Myocyte (in vitro differentiated cells): Measurements from ENCODE around the gene CCSER2. TPM values are rescaled to one million over a fixed set of nuclear protein-coding genes. Genes with fewer than 3 reads are reported as not detected.
"Not testable (repeated sequence)": the region's sequence is repeated elsewhere in the genome, so short reads cannot be mapped to it uniquely, and the experiment has no call there.

Experiments
- DNase-seq: peaks from one replicate; pipeline ENCODE4 v3.0.0-alpha.2; 2012; ENCODE audit warnings: low read depth
- total RNA-seq: library from RNA; depleted of rRNA; stranded (reverse); fragments of >200 nt; gene quantifications from 2 replicates; pipeline ENCODE4 v1.2.3, GENCODE V29; 2014

CCSER2 gene
- total RNA-seq, 1 donor from 2014 or later, result 49.2 TPM

DNA sequence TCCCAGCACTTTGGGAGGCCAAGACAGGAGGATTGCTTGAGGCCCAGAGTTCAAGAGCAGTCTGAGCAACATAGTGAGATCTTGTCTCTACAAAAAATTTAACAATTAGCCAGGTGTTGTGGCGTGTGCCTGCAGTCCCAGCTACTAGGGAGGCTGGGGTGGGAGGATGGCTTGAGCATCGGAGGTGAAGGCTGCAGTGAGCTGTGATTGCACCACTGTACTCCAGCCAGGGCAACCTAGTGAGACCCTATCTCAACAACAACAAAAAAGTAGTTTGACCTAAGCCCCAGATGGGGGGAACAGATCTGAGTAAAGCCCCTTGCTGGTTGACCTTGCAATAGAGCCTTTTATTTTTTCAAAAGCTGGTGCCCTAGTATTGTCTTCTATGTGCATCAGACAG lies 15.6 kb upstream of the CCSER2 start:
- DNase-seq, result no peak

DNA sequence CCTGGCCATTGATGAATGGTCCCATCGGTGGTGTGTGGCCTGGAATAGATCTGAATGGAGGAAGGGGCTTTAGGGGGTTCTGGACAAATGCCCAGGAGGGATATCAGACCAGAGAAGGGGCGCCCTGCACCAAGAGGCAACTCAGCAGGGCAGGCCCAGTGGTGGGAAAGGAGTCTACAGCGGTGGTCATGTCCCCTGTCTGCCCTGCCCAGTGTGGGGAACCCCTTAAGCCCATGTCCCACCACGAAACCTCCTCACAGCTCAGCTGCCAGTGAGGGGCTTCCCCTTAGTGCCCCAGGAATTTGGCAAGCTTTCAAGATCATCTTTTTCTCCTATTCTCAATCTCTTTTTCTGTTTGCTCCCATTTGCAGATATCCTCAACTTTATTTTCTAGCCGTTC lies 14.1 kb upstream of the CCSER2 start:
- DNase-seq, result peak; percentile 43

DNA sequence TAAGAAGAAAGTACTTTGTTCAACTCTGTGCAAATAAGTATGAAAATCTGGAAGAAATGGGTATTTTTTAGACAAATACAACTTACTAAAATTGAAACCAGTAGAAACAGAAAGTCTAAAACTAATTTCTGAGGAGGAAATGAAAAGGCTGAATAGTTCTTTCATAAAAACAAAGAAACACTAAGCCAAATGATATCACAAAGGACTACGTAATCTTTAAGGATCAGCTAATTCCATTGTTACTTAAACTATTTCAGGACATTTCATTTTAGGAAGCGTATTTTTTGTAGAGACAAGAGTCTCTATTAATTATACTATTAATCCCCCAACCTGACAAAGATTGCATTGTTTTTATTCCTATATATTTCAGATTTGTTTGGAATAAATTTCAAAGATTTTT lies 11.2 kb upstream of the CCSER2 start:
- no peak for DNase-seq

DNA sequence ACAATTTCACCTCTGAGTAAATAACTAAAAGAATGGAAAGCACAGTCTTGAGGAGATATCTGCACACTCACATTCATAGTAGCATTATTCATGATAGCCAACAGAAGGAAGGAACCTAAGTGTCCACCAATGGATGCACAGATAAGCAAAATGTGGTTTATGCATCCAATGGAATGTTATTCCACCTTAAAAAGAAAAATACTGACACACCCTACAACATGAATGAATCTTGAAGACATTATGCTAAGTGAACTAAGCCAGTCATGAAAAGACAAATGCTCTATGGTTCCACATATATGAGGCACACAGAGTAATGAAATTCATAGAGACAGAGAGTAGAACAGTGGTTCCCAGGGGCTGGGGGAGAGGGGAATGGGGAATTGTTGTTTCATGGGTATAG lies 6.5 kb upstream of the CCSER2 start:
- no peak for DNase-seq

DNA sequence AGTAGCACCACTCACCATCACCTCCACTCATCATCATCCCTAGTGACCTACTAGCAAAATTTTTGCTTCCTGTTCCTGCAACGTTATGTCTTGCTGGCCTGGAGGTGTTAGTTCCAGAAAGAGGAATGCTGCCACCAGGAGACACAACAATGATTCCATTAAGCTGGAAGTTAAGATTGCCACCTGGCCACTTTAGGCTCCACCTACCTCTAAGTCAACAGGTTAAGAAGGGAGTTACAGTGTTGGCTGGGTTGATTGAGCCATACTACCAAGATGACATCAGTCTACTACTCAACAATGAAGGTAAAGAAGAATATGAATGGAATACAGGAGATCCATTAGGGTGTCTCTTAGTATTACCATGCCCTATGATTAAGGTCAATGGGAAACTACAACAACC lies 4.8 kb upstream of the CCSER2 start:
- not testable (repeated sequence) for DNase-seq

DNA sequence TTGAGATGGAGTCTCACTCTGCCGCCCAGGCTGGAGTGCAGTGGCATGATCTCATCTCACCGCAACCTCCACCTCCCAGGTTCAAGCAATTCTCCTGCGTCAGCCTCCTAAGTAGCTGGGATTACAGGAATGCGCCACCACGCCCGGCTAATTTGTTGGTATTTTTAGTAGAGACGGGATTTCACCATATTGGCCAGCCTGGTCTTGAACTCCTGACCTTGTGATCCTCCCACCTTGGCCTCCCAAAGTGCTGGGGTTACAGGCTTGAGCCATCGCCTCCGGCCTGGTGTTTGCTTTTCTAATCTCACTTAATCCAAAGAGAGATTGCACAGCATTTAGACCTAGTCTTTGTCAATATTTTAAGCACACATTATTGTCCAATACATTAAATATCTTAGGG lies 1.4 kb upstream of the CCSER2 start:
- not testable (repeated sequence) for DNase-seq

DNA sequence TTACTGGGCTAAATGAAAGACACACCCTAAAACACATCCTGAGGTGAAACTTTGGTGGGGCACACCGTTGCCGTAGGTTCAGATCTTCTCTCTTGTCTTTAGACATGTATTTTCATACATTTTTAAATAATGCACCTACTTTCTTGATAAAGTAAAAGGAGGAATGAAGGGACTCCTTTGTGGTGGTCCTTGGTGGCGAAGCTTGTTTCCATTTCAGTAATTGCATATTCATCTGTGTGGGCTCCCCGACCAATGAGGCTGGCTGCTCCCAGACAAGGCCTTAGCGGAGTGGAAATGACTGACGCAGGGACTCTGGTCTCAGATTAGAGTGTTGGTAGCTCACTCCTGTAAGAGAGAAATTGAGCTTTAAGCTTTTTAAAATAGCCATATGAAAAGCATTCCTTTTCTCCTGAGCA lies 815 bp downstream of the CCSER2 start:
- peak; percentile 51 for DNase-seq

DNA sequence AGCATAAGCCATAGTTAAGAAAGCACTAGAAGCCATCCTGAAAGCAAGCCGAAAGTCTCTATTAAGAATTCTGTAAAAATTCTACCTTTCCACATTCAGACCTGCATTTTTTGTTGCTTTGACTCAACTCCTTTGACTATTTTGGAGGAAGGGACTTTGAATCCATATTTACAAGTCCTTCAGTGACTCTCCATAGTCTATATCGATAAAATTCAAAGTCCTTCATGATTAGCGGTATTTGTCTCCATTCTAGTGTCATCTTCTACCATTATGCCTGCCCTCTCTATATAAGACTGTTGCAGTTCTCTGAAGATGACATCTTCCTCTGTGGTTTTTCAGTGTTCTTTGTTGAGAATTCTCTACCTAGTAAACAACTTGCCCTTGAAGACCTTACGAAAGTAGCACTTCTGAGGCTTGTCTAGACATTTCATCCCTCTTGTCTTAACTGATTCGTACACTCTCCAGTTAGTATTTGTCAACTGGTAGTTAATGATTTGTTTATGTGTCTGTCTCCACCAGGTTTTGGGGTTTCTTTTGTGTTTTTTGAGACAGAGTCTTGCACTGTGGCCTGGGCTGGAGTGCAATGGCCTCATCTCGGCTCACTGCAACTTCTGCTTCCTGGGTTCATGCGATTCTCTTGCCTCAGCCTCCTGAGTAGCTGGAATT lies 1.7 kb downstream of the CCSER2 start:
- no peak for DNase-seq

DNA sequence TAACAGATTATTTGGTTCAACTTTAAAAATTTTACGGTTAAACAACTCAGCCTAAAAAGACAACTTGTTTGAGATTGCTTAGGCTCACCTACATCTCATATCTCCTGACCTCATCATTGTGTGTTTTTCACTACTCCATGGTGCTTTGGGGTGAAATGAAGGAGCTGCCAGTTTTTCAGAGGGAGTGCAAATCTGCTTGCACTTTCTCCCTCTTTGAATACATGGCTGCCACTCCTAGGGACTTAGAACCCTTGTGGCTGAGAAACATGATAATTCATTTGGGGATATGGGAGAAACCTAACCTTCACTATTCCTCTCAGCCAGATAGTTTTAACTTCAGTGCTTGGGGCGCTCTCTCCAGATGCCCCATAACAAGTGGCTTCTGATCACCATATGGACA lies 2.7 kb downstream of the CCSER2 start:
- DNase-seq, result no peak

DNA sequence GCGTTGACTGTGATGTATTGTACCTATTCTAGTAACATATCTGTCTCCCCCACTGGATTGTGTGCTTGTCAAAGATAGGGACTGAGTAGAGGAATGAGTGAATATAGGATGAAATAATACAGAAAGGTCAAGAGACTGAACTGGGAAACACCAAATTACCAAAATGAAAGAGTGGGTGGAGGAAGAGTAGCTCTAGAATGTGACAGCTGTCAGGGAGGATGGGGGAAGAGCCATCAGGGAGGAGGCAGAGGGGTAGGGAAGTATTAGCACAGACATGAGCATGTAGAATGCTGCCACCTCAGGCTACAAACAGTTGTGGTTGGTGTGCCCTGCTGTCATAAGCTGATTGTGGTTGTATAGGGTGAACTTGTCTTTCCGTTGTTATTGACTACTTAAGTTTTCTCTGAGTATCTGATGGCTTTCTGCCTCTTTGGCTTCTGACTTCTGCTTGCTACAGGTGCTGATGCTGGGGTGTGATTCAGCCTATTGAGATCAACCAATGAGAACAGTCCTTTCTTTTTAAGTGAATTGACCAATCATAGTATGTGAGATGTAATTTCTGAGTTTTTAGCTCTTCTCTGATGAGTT lies 5.6 kb downstream of the CCSER2 start:
- peak; percentile 82 for DNase-seq

DNA sequence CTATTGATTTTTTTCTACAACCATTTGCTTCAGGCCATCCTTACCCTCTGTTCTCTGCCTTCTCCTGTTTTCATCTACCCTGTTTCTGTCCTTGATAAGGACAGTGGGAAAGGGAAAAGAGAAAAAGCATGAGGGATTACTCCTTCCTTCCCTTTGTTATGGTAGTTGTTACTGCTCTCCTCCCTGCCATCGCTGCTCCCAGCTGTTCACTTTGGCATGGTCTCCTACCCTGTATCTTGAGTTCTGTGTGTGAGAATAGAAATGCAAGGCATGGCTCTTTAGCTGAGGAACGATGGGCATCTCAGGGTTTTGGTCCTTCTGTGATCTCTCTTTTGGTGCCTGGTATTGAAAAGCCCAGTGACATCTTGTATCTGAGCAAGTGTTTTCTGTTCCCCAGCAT lies 6.4 kb downstream of the CCSER2 start:
- DNase-seq, result peak; percentile 76

DNA sequence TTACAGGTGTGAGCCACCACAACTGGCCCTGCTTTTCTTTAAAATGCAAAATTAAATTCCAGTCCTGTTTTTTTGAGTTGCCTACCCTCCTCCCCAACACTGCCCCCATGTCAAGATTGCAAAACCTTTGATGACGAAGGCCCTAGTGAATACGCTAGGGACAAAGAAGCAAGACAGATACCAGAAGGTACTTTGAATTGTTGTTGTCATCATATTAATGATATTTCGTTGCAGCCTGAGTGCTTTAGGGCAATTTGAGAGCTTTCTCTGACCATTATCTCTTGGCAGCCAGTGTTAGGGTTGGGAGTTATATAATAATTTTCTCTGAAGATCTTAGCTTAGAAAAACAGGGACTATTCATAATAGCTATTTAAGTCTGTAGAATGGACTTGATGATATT lies 7.1 kb downstream of the CCSER2 start:
- DNase-seq, result no peak

DNA sequence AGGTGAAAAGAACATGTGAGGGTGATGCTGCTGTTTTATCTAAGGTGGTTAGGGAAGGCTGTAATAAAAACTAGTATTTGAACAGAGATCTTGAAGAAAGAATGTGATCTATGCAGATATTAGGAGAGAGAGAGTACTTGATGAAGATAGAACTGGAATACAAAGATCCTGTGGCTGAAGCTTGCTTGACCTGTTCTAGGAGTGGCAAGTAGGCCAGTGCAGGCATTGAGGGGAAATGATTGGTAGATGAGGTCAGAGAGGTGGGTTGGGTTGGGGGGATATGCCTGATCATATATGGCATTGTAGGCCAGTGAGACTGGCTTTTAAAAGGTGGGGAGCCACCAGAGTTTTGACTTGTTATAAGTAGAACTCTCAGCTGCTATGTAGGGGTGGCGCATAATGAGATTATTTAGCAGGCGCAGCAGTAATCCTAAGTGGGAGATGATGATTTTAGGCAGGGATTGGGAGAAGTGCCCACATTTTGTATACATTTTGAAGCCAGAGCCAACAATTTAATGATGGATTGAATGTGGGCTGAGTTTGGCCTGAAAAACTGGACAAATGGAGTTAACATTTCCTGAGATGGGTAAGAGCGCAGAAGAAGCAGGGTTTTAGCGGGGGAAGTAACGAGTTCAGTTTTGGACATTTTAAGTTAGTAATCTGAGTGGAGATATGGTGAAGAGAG lies 8.2 kb downstream of the CCSER2 start:
- DNase-seq, result no peak

DNA sequence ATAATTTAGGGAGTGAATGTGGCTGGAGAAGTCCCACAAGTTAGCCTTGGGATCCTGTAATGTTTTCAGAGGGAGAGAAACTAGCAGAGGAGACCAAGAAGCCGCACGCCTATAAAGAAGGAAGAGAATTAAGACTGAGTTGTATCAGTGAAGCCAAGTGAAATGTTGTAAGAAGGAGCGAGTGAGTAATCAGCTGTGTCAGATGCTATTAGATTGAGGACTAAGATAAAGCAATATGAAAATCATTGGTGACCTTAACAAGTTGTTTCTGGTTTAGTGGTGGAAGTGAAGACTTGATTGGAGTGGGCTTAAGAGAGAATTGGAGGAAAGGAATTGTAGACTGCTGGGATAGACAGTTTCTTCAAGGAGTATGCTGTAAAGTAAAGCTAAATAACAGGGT lies 8.8 kb downstream of the CCSER2 start:
- DNase-seq, result no peak

DNA sequence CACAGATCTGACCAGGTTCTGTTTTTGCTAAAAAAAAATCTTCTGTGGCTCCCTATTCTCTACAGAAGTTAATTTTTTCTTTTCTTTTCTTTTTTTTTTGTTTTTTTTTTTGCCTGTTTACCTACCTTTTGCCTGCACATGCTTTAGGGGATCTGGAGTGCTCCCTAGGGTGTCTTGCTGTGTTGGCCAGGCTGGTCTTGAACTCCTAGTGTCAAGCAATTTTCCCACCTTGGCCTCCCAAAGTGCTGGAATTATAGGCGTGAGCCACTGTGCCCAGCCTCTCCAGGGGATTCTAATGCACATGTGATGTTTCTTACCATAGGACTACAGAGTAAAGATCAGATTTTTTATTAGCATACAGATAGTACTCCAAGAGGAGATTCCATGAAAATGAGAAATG lies 10.6 kb downstream of the CCSER2 start:
- no peak for DNase-seq

DNA sequence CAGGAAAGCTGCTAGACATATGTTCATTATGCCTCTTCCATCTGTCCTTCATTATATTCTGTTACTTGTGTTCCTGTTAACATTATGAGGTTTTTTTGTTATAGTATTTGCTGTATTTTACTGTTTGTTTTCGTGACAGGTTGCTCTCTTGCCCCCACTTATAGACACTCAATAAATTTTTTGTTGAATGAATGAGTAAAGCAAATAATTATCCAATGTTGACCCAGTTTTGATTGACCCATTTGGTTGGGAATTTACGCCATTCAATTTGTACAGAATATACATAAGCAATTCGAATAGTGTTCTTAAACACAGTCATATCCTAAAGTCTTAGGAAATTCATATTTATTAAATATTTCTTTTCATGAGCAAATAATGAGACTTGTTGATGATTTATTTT lies 11.8 kb downstream of the CCSER2 start:
- no peak for DNase-seq

DNA sequence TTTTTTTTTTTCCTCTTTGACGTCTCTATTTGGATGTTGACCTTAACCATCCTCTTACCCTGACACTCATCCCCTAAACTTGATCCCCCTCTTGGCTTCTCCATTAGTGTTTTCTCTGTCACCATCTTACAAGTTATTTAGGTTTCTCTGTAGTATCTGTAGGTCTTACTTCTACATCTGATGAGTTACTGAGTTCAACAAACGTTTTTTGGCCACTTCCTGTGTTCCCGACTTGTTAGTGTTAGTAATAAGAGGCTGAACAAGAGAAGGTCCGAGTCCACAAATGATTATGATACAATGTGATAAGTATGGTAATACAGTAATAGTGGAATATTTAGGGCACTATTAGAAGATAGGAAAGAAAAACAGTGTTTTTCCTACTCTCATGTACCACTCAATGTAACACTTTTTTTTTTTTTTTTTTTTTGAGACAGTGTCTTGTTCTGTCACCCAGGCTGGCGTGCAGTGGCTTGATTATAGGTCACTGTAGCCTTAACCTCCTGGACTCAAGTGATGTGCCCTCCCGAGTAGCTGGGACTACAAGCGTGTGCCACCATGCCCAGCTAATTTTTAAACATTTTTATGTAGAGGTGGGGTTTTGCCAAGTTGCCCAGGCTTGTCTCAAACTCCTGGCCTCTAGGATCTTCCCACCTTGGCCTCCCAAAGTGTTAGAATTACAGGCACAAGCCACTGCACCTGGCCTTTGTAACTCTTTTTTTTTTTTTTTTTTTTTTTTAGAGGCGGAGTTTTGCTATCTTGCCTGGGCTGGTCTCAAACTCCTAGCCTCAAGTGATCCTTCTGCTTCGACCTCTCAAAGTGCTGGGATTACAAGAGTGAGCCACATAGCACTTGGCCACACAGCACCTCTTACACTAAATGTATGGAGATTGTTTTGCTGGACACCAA lies 12.5 kb downstream of the CCSER2 start:
- DNase-seq, result no peak

DNA sequence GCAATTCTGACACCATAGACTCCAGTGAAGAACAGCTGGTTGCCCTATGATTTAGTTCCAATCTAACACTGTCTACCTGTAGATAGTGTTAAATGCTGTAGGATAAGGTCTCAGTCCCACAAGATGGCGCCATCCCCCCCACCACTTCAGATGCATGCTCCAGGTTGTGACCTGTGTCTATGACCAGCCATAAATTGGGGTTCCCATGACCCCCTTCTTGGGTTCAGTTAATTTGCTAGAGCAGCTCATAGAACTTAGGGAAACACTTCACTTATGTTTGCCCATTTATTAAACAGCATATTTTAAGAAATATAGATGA lies 13.1 kb downstream of the CCSER2 start:
- DNase-seq, result no peak

DNA sequence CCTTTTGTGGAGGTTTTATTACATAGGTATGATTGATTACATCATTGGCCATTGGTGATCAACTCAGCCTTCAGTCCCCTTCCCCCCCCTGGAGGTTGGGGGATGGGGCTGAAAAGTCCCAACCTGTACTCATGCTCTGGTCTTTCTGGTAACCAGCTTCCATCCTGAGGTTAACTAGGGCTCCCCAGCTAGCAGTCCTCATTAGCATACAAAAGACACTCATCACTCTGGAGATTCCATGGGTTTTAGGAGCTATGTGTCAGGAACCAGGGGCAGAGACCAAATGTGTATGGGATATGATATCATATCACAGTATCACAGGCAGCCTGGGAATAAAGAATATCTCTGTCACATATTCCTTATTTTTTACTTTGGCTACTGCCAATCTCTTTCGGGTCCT lies 13.6 kb downstream of the CCSER2 start:
- no peak for DNase-seq

DNA sequence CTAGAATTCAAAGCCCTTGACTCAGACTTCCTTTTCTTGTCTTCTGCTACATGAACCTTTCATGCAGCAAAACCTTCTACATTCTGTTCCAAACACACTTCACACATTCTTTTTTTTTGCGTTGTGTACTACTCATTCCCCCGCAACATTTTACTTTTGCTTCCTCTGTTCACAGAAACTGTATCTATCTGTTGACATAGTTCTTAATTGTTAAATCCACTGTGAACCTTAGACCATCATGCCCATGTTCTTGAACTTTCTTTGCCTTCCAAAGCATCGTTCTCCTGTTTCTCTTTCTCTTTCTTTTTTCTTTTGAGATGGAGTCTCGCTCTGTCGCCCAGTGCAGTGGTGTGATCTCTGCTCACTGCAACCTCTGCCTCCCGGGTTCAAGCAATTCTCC lies 14.2 kb downstream of the CCSER2 start:
- no peak for DNase-seq

DNA sequence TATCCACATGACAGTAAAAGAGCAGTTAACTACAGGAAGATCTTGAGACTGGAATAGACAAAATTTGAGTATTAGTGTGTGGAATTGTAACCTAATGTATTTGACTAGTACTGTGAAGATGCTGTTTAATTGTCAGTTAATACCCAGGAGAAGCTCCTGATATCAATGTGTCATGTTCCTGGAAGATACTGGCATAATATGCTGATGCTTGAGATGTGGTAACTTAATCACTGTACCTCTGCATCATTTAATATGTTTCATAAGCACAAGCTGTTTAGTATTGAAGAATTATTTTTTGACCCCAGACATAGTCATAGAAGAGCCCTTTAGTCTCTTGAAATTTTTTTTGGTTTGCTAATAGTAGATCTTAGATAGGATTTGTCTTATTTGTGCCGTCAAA lies 15.4 kb downstream of the CCSER2 start:
- DNase-seq, result no peak

DNA sequence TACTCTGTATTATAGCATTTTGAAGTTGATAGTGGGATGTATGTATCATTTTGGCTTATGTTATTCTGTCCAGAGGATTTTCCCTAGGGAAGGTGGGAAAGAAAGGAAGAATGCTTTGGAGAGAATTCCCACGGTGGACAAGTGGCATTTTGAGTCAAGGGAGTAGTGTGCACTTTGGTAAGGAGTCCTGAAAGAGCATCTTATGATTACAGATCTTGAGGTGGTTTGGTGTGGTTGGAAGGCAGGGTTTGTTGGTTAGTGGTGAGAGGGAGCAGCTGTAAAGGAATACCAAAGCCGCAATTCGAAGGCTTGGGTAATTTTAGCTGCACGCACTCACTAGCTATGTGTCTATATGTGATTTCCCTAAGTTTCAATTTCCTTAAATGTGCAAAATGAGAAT lies 16.1 kb downstream of the CCSER2 start:
- peak; percentile 82 for DNase-seq
